CD1c-positive myeloid dendritic cell (primary cell): ENCODE data around the gene ZSCAN18.
"Not testable (repeated sequence)": the region's sequence is repeated elsewhere in the genome, so short reads cannot be mapped to it uniquely, and the experiment has no call there.

Experiments used
- DNase-seq: peaks from one replicate; pipeline ENCODE4 v3.0.0-alpha.2; 2016; ENCODE audit errors: extremely low spot score

ZSCAN18 gene, protein sequence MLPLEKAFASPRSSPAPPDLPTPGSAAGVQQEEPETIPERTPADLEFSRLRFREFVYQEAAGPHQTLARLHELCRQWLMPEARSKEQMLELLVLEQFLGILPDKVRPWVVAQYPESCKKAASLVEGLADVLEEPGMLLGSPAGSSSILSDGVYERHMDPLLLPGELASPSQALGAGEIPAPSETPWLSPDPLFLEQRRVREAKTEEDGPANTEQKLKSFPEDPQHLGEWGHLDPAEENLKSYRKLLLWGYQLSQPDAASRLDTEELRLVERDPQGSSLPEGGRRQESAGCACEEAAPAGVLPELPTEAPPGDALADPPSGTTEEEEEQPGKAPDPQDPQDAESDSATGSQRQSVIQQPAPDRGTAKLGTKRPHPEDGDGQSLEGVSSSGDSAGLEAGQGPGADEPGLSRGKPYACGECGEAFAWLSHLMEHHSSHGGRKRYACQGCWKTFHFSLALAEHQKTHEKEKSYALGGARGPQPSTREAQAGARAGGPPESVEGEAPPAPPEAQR

DNA sequence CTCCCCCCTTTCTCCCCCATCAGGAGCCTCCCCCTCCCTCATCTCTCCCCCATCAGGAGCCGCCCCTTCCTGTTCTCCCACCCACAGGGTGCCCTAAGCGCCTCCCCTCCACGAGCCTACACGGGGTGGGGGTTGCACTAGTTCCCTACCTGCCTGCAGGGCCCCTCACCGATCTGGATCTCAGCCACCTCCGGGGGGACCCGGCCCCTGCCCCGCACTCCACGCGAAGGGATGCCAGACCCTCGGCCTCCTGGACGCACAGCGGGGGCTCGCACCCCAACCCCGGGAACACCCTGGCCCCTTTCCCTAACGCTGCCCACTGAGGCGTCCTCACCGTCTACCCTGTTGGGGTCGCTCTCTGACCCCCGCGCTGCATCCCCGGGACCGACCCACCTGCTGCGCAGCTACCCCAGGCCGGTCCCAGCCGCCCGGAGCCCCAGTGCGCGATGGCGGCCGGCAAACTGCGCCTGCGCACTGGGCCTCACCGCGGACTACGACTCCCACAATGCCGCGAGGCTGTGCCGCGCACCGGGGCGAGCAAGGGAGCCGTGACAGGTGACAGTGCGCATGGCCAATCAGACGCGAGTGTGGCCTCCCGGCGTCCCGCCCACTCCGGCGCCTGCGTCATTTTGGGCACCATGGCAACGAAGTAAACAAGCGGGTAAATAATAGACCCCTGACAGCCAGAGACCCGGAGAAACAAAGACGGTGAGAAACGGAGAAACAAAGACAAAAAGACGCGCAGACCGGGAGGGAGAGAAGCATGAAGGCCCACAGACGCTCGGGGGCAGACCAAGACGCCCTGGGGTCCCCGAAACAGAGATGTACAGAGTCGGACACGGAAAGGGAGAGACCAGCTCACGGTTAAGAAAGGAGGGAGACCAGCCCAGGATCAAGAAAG, at the start of gene ZSCAN18:
TSS of gene ZSCAN18 (minus strand) at position 451 of the 901 bp plus-strand sequence. CDS start 7,964 bp downstream, outside the sequence.
- DNase-seq, result peak; percentile 98

DNA sequence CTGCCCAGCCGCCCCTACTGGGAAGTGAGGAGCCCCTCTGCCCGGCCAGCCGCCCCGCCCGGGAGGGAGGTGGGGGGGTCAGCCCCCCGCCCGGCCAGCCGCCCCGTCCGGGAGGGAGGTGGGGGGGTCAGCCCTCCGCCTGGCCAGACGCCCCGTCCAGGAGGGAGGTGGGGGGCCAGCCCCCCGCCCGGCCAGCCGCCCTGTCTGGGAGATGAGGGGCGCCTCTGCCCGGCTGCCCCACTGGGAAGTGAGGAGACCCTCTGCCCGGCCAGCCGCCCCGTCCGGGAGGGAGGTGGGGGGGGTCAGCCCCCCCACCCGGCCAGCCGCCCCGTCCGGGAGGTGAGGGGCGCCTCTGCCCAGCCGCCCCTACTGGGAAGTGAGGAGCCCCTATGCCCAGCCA, 49.4 kb upstream of the ZSCAN18 start:
- not testable (repeated sequence) for DNase-seq

DNA sequence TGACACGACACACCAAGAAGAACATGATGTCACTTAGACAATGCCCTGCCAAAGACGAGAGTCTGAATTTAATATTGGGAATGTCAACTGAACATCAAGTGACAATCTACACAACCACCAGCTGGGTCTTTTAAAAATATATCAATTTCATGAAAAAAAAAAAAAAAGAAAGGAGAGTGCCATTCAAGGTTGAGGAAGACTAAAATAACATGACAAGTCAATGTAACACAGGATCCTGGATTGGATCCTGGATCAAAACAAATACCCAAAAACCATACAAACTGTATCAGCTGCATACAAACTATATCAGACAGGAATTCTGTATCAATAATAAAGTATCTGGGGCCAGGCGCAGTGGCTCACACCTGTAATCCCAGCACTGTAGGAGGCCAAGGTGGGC, 47.8 kb upstream of the ZSCAN18 start:
- DNase-seq, result no peak

DNA sequence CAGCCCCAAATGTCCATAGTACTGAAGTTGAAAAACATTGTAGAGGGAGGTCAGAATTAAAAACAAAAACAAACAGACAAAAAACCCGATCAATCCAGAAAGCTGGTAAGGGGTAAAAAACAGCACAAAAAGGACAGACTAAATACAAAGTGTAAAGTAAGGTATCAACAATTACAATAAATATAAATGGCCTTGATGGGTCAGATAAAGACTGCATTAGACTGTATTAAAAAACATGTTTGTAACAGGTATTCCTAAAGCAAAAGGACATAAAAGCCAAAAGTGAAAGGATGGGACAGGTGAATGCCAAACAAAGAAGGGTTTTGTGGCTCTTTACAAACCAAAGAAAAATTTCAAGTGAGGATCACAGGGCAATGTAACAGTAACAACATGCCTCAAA, 36.2 kb upstream of the ZSCAN18 start:
- DNase-seq, result no peak

DNA sequence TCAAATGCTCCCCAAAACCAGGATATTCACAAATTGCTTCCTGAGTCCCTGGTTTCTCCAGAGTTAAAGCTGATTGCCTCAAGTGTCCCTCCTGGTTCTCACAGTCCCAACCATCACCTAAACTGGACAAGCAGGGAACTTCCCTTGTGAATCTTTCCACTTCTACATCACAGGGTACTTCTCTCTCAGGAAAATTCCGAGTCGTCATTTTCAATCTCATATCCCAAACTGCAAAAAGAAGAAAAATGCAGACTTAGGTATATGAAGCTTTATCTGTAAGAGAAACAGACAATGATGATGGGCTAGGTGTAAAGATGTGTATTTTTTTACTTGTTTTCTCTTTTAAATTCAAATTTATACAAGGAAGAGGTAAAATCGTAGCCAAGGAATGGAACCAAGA, 31.3 kb upstream of the ZSCAN18 start:
- no peak for DNase-seq

DNA sequence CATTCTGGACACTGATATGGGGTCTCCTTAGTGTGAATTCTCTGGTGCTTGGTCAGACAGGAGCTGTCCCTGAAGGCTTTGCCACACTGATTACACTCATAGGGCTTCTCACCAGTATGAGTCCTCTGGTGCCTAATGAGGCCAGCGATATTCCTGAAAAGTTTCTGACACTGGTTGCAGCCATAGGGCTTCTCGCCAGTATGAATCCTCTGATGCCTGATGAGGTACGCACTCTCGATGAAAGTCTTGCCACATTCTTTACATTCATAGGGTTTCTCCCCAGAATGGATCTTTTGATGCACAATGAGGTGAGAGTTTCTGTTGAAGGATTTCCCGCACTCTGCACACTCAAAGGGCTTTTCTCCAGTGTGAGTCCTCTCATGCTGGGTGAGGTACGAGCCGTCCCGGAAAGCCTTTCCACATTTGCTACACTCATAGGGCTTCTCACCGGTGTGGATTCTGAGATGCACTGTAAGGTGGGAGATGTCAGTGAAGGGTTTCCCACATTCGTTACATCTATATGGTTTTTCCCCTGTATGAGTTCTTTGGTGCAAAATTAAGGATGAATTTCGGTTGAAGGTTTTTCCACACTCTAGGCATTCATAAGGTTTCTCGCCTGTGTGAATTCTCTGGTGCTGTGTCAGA, 30.1 kb upstream of the ZSCAN18 start:
- DNase-seq, result no peak

DNA sequence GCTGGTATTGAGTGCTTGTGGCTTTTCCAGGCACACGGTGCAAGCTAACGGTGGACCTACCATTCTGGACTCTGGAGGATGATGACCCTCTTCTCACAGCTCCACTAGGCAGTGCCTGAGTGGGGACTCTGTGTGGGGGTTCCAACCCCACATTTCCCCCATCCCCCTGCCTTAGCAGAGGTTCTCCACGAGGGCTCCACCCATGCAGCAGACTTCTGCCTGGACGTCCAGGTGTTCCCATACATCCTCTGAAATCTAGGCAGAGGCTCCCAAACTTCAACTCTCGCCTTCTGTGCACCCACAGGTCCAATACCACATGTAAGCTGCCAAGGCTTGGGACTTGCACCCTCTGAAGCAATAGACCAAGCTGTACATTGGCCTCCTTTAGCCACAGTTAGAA, 25.3 kb upstream of the ZSCAN18 start:
- no peak for DNase-seq

DNA sequence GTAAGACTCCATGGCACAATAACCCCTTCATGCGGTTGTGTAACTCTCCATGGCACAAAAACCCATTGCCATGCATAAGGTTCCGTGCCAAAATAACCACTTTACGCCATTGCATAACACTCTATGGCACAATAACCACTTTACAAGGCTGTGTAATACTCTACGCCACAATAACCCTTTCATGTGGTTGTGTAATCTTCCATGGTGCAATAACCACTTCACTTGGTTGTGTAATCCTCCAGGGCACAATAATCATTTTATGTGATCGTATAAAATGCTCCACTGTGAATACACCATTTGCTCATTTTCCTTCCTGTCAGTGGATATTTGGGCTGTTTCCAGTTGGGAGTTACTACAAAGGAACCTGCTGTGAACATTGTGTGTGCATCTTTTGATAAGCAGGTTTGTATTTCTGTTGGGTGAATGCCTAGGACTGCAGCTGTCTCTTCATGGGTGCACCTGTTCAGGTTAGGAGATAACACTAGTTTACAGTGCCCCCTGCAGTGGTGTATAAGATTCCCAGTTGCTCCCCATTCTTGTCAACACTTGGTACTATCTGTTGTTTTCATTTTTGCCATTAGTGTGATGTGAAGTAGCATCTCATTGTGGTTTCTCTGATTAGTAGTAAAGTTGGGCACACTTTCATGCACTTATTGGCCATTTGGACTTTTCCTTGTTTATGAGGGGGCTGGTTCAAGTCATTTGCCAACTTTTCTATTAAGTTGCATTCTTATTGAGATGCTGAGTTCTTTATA, 21.1 kb upstream of the ZSCAN18 start:
- no peak for DNase-seq

DNA sequence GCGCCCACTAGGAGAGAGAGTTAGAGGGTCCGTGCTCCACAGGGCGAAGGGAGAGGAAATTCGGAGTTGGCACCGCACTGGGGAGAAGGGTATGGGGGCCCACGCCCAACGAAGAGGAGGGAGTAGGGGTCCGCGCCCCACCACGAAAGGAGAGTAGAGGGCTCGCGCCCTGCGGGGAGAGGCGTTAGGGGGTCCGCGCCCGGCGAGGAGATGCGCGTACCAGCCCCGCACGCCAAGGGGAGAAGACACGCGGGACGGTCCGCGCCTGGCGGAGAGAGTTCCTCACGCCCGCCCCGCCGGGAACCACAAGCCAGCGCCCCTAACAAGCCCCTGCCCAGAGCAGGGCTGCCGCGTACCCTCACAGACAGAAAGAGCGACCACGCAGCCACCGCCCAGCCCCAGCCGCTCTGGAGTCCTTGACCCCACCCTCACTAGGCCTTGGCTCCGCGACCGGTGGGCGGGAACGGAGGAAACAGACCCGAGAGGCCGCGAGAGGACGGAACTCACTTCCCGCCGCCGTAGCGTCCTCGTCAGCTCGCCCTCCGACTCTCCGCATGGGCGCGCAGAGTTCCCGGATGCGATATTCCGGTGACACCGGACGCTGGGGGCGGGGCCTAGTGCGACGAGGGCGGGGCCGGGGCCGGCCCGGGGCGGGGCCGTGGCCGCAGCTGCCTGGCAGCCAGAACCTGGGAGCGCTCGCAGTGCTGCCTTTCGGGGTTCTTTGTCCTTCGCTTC, 20.0 kb upstream of the ZSCAN18 start:
- no peak for DNase-seq

DNA sequence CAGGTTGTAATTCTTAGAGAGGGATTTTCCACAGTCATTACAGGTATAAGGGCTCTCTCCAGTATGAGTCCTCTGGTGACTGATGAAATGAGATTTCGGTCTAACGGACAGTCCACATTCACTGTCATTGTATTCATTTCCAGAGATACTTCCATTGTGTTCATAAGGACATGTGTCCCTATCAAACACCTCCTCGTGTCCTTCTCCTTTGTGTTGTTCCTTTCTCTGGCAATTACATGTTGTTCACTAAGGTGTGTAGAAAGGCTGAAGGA, 10.5 kb upstream of the ZSCAN18 start:
- DNase-seq, result no peak

DNA sequence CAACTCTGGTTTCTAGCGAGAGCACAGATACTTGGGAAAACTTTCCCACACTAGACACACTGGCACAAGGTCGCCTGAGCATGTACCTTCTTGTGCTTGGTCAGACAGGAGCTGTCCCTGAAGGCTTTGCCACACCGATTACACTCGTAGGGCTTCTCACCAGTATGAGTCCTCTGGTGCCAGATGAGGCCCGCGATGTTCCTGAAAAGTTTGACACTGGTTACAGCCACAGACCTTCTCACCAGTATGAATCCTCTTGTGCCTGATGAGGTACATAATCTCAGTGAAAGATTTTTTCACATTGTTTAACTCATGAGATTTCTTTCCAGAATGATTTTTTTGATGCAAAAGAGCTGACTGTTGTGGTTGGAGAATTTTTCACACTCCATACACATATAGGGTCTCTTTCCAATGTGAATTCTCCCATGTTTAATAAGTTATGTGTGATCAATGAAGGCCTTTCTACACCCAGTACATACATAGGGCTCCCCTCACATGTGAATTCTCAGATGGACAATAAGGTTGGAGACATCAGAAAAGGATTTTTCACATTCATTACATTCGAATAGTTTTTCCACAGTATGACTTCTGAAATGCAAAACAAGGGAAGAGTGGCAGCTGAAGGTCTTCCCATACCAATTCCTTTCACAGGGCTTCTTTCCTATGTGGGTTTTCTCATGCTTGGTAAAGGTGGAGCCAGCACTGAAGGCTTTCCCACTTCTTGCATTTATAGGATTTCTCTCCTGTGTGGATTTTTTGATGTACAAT, 9.9 kb upstream of the ZSCAN18 start:
- no peak for DNase-seq

DNA sequence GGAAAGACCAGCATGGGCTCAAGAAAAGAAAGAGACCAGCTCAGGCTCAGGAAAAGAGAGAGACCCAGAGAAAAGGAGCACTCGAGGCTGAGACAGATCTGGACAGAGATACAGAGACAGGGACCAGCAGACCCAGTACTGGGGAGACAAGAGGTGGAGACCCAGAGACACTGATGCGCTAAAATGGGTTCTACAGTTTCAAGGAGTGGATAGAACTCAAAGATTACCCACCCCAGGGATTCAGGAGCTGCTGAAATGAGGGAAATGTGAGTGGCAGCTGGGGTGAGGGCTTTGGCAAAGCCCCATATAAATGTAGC, 609 bp upstream of the ZSCAN18 start:
- peak; percentile 2 for DNase-seq

DNA sequence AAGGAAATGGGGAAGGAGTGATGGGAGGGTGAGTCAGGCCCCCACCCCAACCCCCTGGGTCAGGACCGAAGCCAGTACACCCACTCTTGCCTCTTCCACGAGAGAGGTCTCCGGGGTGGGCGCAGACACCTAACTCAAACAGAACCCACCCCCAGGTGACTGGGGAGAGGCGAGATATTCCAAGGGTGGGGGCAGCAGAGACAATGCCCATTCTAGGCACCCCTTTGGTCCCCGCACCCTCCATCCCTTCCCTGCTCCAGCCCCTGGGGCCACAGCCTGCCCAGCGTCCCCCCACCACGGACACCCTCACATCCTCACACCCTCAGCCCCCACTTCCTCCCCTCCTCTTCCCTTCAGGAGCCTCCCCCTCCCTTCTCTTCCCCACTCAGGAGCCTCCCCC, 682 bp downstream of the ZSCAN18 start:
- no peak for DNase-seq

DNA sequence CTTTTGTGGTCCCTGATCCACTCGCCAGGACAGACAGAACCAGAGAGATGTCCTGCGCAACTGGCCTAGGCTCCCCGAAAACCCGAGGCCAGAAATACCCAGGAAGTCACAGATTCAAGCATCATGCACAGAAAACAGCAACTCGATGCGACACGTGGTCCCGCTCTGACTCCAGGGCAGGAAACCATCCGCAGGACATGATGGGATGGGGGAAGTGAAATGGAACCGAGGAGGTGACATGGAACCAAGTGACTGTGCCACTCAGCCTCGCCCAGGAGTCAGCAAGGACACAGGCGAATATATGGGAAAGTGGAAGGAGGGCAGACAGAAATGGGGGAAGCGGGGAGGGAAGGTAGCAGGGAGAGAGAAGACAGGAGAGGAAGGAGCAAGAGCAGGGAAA, 1.1 kb downstream of the ZSCAN18 start:
- DNase-seq, result no peak

DNA sequence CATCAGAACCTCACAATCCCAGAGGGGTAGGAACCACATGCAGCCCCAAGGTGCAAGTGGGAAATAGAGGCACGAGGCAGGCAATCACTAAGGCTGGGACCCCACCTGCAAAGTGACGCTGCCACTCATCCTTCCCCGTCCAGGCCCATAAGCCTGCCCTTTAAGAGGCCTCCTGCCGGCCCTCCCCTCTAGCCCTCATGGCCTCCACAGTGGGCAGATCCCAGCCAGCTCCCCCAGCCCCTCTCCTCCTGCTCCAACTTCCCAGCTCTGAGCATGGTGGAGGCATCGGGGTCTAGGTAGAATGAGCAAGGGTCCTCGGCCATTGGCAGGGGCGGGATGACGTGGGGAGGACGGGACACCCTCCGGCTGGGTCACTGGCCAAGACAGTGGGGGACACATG, 2.7 kb downstream of the ZSCAN18 start:
- DNase-seq, result no peak

DNA sequence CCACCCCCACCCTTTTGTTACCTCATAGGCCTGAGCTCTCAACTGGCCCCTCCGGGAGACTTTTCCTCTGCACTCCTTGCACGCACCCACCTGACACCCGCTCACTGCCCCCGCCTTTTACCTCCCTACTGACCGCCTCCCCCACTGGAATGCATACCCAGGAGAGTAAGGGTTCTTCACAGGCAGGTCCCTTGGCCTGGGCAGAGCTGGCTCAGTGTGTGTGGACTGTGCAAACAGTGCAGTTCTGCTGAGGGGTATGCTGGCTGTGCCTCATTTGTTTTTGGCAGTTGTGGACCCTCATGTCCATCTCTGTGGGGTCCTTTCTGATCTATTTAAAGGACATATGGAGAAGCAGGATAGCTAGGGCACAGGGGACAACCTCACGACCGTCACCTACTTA, 5.0 kb downstream of the ZSCAN18 start:
- no peak for DNase-seq

DNA sequence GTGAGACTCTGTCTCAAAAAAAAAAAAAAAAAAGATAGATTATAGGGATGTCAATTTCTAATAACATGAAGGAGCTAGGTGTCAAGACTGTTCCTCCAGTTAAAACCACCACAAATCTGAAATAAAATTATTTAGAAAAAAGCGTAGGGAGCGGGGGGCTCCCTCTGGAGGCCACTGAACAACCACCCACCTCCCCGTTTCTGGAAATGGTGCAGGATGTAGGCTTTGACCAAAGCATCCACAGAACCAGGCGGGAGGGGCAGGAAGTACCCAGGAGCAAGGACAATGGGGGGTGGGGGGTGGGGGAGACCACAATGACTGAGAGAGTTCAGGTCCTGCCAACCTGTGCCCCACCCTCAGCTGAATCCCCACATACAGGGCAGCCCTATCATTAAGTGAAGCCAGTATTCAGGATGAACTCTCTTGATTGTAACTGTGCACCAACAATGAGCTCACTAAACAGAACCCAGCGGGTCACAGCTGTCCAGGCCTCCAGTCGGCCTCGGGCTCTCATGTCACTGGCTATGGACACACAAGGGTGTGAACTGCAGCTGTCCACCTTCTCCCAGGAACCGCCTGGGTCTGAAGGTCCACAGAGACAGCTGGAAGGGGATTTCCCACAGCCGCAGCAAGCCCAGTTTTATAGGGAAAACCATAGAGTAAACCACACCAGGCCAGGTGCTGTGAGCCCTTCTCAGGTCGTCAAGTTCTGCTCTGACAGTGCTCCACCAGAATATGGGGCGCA, 6.6 kb downstream of the ZSCAN18 start:
- DNase-seq, result no peak

DNA sequence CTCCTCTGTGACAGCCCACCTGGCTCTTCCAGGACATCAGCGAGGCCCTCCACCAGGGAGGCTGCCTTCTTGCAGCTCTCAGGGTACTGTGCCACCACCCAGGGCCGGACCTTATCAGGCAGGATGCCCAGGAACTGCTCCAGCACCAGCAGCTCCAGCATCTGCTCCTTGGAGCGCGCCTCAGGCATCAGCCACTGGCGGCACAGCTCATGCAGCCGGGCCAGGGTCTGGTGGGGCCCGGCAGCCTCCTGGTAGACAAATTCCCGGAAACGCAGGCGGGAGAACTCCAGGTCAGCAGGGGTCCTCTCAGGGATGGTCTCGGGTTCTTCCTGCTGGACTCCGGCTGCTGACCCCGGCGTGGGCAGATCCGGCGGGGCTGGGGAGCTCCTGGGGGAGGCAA, 8.2 kb downstream of the ZSCAN18 start:
- no peak for DNase-seq

DNA sequence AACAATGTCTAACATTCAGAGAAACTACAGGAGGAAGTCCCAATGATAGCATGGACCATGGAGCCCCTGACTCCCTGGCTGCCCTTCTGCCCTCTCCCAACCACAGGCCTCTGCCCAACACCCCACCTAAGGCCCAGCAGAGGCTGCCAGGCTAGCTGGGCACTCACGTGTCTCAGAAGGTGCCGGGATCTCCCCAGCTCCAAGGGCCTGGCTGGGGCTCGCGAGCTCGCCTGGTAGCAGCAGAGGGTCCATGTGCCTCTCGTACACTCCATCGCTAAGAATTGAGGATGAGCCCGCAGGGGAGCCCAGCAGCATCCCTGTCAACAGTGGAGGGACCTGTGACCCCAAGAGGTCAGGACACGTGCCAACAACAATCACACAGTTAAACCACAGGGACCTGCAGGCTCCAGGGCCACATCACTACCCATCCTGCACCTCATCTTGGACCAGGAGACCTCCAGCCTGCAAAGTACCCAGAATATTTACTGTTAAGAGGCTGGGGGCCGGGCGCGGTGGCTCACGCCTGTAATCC, 9.4 kb downstream of the ZSCAN18 start:
- DNase-seq, result no peak
